Activated T-cell treated with anti-CD3 and anti-CD28 coated beads for 48 hours (primary cell): ENCODE data around the gene AKR7A2.
"Not testable (repeated sequence)": the region's sequence is repeated elsewhere in the genome, so short reads cannot be mapped to it uniquely, and the experiment has no call there.

Experiments used
- DNase-seq: peaks from one replicate; pipeline ENCODE4 v3.0.0-alpha.2; 2020; ENCODE audit warnings: low read depth

The AKR7A2 gene

DNA sequence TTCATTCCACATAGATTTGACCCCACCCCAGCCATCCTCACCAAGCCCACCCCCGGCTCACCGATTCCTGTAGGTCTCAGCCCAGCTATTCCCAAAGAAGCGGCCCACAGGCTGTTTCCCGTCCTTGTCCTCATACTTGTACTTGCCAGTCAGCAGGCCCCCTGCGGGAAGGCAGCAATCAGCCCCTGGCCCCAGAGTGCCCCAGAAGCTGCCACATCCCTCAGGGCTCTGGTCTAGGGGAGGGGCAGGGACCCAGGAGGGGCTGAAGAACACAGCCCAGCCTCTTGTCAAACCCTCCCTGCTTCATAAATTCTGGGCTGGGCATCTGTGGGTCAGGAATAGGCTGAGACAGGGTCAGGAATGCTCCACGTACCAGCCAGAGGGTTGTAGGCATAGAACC, 5.0 kb downstream of the AKR7A2 start:
- no peak for DNase-seq

DNA sequence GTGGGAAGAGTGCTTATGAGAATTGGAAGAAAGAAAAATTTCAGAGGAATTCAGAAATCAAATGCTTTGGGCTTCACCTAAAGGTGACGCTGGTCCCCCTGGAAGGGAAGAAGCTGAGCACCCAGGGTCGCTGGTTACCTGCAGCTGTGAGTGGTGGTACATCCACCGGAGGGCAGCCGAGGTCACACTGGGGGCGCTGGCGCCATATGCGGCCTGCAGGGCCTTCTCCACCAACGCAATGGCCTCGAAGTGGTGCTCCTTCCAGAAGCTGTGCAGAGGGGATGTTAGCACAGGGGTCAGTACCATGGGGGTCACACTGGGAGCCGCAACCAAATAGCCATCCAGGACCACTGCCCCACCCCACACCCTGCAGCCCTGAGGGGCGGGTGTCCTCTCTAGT, 6.1 kb downstream of the AKR7A2 start:
- no peak for DNase-seq

DNA sequence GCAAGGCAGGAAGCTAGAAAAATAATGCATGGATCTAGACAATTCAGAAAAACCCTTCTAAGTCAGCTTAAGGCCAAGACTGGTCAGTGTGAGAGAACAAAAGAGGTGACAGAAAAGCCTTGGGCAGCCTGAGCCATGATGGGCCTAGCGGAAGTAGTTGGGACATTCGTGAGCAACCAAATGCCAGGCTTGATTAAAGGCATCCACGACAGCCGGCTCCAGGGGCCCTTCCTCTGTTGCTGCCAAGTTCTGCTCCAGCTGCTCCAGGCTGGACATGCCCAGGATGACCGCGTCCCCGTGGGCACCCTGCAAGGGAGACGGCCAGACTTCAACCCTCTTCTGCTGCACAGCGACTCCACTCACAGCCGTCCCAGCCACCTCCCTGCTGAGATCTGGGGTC, 7.9 kb downstream of the AKR7A2 start:
- not testable (repeated sequence) for DNase-seq

DNA sequence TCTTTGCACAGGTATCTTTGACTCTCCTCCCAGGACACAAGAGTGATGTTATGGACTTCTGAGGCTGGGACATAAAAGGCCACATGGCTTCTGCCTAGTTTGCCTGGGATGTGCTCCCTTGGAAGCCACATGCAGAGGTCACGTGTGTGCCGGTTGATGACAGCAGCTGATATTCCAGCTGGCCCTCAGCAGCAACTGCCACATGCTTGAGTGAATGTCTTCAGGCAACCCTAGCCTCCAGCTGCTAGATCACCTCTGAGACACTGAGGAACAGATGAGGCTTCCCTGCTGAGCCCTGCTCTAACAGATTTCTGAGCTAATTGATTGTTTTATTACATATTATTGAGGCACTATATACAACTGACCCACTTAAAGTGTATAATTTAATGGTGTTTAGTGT, 11.7 kb downstream of the AKR7A2 start:
- no peak for DNase-seq

- DNase-seq: no peak
These were observed 17.3 kb downstream of the AKR7A2 start for GRCh38 chr1:19294638-19295037.

GRCh38 chr1:19289244-19289643, 22.7 kb downstream of the AKR7A2 start:
- DNase-seq: no peak

DNA sequence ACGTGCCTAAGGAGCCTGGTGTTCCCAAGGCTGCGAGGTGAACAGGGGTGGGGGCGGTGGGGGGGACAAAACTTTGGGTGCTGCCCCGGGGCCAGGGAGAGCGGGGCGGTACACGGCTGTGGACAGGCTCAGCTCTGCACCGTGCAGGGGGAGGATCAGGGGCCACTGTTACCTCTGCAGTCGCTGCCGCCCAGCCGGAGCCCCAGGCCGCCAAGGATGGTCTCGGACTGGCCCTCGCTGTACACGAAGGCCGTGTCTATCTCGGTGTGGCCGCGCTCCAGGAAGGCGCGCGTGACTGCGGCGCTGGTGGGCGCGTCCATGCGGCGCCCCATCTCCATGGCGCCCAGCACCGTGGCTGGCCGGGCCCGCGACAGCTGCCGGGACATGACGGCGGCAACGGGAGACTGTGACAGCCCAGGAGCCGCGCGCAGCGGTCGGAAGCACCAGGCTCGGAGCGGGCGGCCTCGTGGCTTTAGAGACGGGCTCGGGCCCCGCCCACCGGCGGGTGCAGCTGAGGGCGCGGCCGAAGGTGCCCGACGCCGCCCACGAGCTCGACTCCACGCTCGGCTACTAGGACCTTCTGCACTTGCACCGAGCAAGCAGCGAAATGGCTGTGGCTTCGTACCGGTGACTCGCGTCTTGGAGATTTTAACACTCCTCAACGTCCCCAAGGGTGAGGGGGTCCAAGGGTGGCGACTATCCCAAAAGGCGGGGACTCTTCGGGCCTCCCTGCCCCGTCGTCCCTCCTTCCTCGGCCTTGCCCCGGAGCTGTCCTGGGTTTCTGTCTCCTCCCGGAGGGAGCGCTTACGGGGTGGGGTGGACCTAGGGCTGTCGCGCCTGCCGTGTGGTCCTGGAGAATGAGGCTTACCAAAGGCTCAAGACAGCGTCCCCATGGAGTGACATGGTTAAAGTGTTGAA, 23.4 kb downstream of the AKR7A2 start, which contains the start of gene AKR7A3:
AKR7A3 (minus strand) TSS at position 447 of the 918 bp plus-strand sequence; CDS start at position 386, 61 bp downstream.
- peak; percentile 72 for DNase-seq

- no peak for DNase-seq
These were observed 24.3 kb downstream of the AKR7A2 start for GRCh38 chr1:19287436-19288185.

- DNase-seq: not testable (repeated sequence)
These were observed 26.1 kb downstream of the AKR7A2 start for GRCh38 chr1:19285807-19286206.

DNA sequence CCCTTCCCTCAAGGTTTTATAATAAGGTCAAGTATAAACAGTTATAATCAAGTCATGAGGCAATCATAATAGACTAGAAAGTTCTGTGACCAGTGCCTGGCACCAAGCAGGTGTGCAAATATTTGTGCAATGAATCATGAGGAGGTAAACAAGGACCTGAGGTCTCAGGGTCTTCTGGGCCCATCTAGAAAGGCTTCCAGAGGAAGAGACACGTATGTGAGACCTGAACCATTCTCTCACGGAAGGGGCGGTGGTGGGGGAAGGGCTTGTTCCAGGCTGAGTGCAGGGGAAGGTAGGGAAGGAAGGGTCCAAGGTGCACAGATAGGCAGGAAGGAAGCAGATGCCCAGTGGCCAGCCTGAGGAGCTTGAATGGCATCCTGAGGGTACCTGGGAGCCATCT, 26.6 kb downstream of the AKR7A2 start:
- DNase-seq: not testable (repeated sequence)

- no peak for DNase-seq
These were observed 27.1 kb downstream of the AKR7A2 start for GRCh38 chr1:19284881-19285280.

DNA sequence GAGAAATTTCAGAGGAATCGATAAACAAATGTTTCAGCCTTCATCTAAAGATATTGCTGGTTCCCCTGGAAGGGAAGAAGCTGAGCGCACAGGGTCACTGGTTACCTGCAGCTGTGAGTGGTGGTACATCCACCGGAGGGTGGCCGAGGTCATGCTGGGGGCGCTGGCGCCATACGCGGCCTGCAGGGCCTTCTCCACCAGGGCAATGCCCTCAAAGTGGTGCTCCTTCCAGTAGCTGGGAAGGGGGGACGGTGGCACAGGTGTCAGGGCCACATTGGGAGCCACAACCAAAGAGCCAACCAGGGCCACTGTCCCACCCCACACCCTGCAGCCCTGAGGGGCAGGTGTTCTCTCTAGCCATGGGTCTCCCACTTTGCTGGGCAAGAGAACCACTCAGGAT, 28.1 kb downstream of the AKR7A2 start:
- no peak for DNase-seq

DNA sequence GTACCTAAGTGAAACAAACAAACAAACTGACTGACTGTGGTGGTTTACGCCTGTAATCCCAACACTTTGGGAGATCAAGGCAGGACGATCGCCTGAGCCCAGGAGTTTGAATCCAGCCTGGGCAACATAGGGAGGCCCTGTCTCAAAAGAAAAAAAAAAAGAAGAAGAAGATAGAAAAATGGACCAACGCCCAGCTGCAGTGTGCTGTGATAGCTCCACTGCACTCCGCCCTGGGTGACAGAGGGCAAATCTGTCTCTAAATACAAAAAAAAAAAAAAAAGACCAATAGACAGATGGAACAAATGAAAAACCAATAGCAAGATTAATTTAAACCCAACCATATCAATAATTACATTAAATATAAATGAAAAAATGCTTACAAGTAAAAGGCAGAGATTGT, 37.3 kb downstream of the AKR7A2 start:
- no peak for DNase-seq

GRCh38 chr1:19273844-19274531, 38.0 kb downstream of the AKR7A2 start:
- DNase-seq: not testable (repeated sequence)

DNA sequence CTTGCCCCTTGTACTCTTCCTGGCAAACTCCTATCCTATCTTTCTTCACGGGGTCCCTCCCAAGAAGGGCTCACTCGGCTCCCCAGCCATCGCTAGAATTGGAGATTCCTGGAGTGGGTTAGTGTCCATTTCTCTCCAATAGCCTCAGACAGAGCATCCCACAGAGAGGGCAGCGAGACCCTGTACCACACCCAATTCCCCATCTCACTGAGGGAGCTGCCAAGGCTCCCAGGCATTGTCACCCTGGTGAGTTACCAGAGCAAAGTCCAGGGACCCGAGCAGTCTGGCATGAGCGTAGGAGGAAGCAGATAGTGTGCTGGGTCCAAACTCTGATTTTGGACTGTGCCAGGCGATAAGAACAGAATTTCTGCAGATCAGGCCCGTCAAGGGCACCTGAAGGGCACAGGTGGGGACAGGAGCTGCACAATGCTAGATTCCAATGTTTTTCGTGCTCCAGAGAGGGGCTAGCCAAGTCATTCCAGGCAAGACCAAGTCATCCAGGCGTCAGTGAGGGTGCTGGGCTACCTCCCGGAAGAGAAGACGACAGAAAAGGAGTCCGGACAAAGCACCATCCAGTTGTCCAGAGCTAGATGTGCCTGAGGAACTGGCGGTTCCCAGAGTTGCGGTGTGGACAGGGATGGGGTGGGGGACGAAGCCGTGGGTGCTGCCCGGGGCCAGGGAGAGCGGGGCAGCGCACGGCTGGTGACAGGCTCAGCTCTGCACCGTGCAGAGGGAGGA, 38.7 kb downstream of the AKR7A2 start:
- no peak for DNase-seq

- no peak for DNase-seq
These were observed 39.9 kb downstream of the AKR7A2 start for GRCh38 chr1:19272064-19272463.

- not testable (repeated sequence) for DNase-seq
These were observed 41.6 kb downstream of the AKR7A2 start for GRCh38 chr1:19270343-19270730.

- DNase-seq: not testable (repeated sequence)
These were observed 42.3 kb downstream of the AKR7A2 start for GRCh38 chr1:19269427-19270342.

GRCh38 chr1:19268445-19268844, 43.5 kb downstream of the AKR7A2 start:
- DNase-seq: no peak

- DNase-seq: no peak
These were observed 49.2 kb downstream of the AKR7A2 start for GRCh38 chr1:19262744-19263143.

- DNase-seq: no peak
These were observed 49.9 kb downstream of the AKR7A2 start for GRCh38 chr1:19262047-19262446.
